Stimulated activated naive CD8-positive, alpha-beta T cell treated with anti-CD3 and anti-CD28 coated beads, Interleukin-15, Interleukin-2, amounts not matched to agents 100 ng/mL and 50 ng/mL, for 24 hours (primary cell): ENCODE results near the gene SPECC1L.

Experiments used
- H3K27ac Mint-ChIP-seq: one replicate; pipeline ENCODE4 v1.8.0; 2021; ENCODE audit warnings: mild to moderate bottlenecking, mixed read lengths
- H3K27me3 Mint-ChIP-seq: one replicate; pipeline ENCODE4 v1.8.0; 2021; ENCODE audit warnings: mixed read lengths
- H3K36me3 Mint-ChIP-seq: one replicate; pipeline ENCODE4 v1.8.0; 2021; ENCODE audit warnings: low read depth, mixed read lengths
- H3K4me1 Mint-ChIP-seq: one replicate; pipeline ENCODE4 v1.8.0; 2021; ENCODE audit warnings: low read depth, mixed read lengths
- H3K4me3 Mint-ChIP-seq: one replicate; pipeline ENCODE4 v1.8.0; 2021; ENCODE audit warnings: mild to moderate bottlenecking, mixed read lengths
- H3K9me3 Mint-ChIP-seq: one replicate; pipeline ENCODE4 v1.8.0; 2021; ENCODE audit warnings: mixed read lengths

Gene SPECC1L

GRCh38 chr22:24338726-24339451, 68.3 kb downstream of the SPECC1L start:
- Mint-ChIP-seq H3K9me3 (no peaks in the 10 kb centered on the region), H3K27ac (no peak overlapping the region), H3K36me3 (peaks cover 61% of the 10 kb centered on the region), H3K27me3 (no peaks in the 10 kb centered on the region), H3K4me3 (no peak overlapping the region), H3K4me1 (peaks cover 5% of the 10 kb centered on the region)

GRCh38 chr22:24339452-24339747, 68.8 kb downstream of the SPECC1L start:
- Mint-ChIP-seq H3K4me1 (peaks cover 5% of the 10 kb centered on the region), H3K4me3 (no peak overlapping the region), H3K9me3 (no peaks in the 10 kb centered on the region), H3K36me3 (peaks cover 62% of the 10 kb centered on the region), H3K27ac (no peak overlapping the region), H3K27me3 (no peaks in the 10 kb centered on the region)

GRCh38 chr22:24341627-24342026, 71.0 kb downstream of the SPECC1L start:
- no peaks in the 10 kb centered on the region for H3K4me1 Mint-ChIP-seq
- peaks cover 65% of the 10 kb centered on the region for H3K36me3 Mint-ChIP-seq
- no peaks in the 10 kb centered on the region for H3K9me3 Mint-ChIP-seq
- no peaks in the 10 kb centered on the region for H3K27me3 Mint-ChIP-seq
- H3K27ac Mint-ChIP-seq, result no peak overlapping the region
- H3K4me3 Mint-ChIP-seq, result no peak overlapping the region

- H3K9me3 Mint-ChIP-seq, result peaks cover 3% of the 10 kb centered on the region
- H3K36me3 Mint-ChIP-seq, result peaks cover 74% of the 10 kb centered on the region
- no peak overlapping the region for H3K4me3 Mint-ChIP-seq
- no peaks in the 10 kb centered on the region for H3K27me3 Mint-ChIP-seq
- H3K4me1 Mint-ChIP-seq, result no peaks in the 10 kb centered on the region
- H3K27ac Mint-ChIP-seq, result no peak overlapping the region
Measured at GRCh38 chr22:24350627-24351026, 80.0 kb downstream of the SPECC1L start.

GRCh38 chr22:24353121-24353520, 82.5 kb downstream of the SPECC1L start:
- no peak overlapping the region for H3K27ac Mint-ChIP-seq
- H3K36me3 Mint-ChIP-seq, result peaks cover 83% of the 10 kb centered on the region
- H3K4me1 Mint-ChIP-seq, result no peaks in the 10 kb centered on the region
- no peaks in the 10 kb centered on the region for H3K27me3 Mint-ChIP-seq
- H3K4me3 Mint-ChIP-seq, result no peak overlapping the region
- H3K9me3 Mint-ChIP-seq, result peaks cover 3% of the 10 kb centered on the region

- H3K27ac Mint-ChIP-seq, result no peak overlapping the region
- H3K4me1 Mint-ChIP-seq, result peaks cover under 1% of the 10 kb centered on the region
- peaks cover 76% of the 10 kb centered on the region for H3K36me3 Mint-ChIP-seq
- H3K4me3 Mint-ChIP-seq, result no peak overlapping the region
- H3K27me3 Mint-ChIP-seq, result no peaks in the 10 kb centered on the region
- H3K9me3 Mint-ChIP-seq, result peaks cover 3% of the 10 kb centered on the region
Measured at GRCh38 chr22:24355574-24355973, 84.9 kb downstream of the SPECC1L start.

- Mint-ChIP-seq H3K9me3 (peaks cover 3% of the 10 kb centered on the region), H3K36me3 (peaks cover 71% of the 10 kb centered on the region), H3K27me3 (no peaks in the 10 kb centered on the region), H3K27ac (peak overlapping the region; percentile 18), H3K4me1 (peaks cover 3% of the 10 kb centered on the region), H3K4me3 (no peak overlapping the region)
Measured at GRCh38 chr22:24357547-24357946, 86.9 kb downstream of the SPECC1L start.

- Mint-ChIP-seq H3K4me3 (no peak overlapping the region), H3K27me3 (no peaks in the 10 kb centered on the region), H3K27ac (no peak overlapping the region), H3K9me3 (no peaks in the 10 kb centered on the region), H3K36me3 (peaks cover 71% of the 10 kb centered on the region), H3K4me1 (peaks cover 3% of the 10 kb centered on the region)
Measured at GRCh38 chr22:24358105-24358836, 87.6 kb downstream of the SPECC1L start.

- Mint-ChIP-seq H3K27ac (peak overlapping the region; percentile 24), H3K27me3 (no peaks in the 10 kb centered on the region), H3K4me1 (peaks cover 3% of the 10 kb centered on the region), H3K4me3 (no peak overlapping the region), H3K9me3 (no peaks in the 10 kb centered on the region), H3K36me3 (peaks cover 60% of the 10 kb centered on the region)
Measured at GRCh38 chr22:24359452-24360120, 89.0 kb downstream of the SPECC1L start.

GRCh38 chr22:24361976-24362646, 91.5 kb downstream of the SPECC1L start:
- H3K27ac Mint-ChIP-seq, result no peak overlapping the region
- peaks cover 3% of the 10 kb centered on the region for H3K4me1 Mint-ChIP-seq
- H3K9me3 Mint-ChIP-seq, result no peaks in the 10 kb centered on the region
- H3K27me3 Mint-ChIP-seq, result no peaks in the 10 kb centered on the region
- no peak overlapping the region for H3K4me3 Mint-ChIP-seq
- peaks cover 68% of the 10 kb centered on the region for H3K36me3 Mint-ChIP-seq

GRCh38 chr22:24363243-24363642, 92.6 kb downstream of the SPECC1L start:
- no peak overlapping the region for H3K27ac Mint-ChIP-seq
- peaks cover 70% of the 10 kb centered on the region for H3K36me3 Mint-ChIP-seq
- H3K9me3 Mint-ChIP-seq, result no peaks in the 10 kb centered on the region
- no peaks in the 10 kb centered on the region for H3K27me3 Mint-ChIP-seq
- no peak overlapping the region for H3K4me3 Mint-ChIP-seq
- H3K4me1 Mint-ChIP-seq, result peaks cover 3% of the 10 kb centered on the region

GRCh38 chr22:24366701-24367100, 96.1 kb downstream of the SPECC1L start:
- Mint-ChIP-seq H3K4me3 (no peak overlapping the region), H3K4me1 (no peaks in the 10 kb centered on the region), H3K9me3 (no peaks in the 10 kb centered on the region), H3K27me3 (no peaks in the 10 kb centered on the region), H3K27ac (no peak overlapping the region), H3K36me3 (peaks cover 74% of the 10 kb centered on the region)

- H3K36me3 Mint-ChIP-seq, result peaks cover 76% of the 10 kb centered on the region
- H3K4me3 Mint-ChIP-seq, result no peak overlapping the region
Measured at GRCh38 chr22:24367841-24368240, 97.2 kb downstream of the SPECC1L start.

GRCh38 chr22:24370401-24370800, 99.8 kb downstream of the SPECC1L start:
- Mint-ChIP-seq H3K27me3 (no peaks in the 10 kb centered on the region), H3K27ac (peak overlapping the region; percentile 18), H3K4me1 (no peaks in the 10 kb centered on the region), H3K4me3 (no peak overlapping the region), H3K9me3 (no peaks in the 10 kb centered on the region), H3K36me3 (peaks cover 86% of the 10 kb centered on the region)

More at GRCh38 chr22:24367841-24368240, 97.2 kb downstream of the SPECC1L start:
- Mint-ChIP-seq H3K27me3 (no peaks in the 10 kb centered on the region), H3K4me1 (no peaks in the 10 kb centered on the region), H3K27ac (no peak overlapping the region), H3K9me3 (no peaks in the 10 kb centered on the region)

- Mint-ChIP-seq H3K36me3 (peaks cover 91% of the 10 kb centered on the region), H3K27ac (no peak overlapping the region), H3K9me3 (no peaks in the 10 kb centered on the region), H3K4me1 (peaks cover 20% of the 10 kb centered on the region), H3K27me3 (no peaks in the 10 kb centered on the region), H3K4me3 (no peak overlapping the region)
Measured at GRCh38 chr22:24376002-24376401, 105.4 kb downstream of the SPECC1L start.
